Neural progenitor cell (in vitro differentiated cells): ENCODE data around the gene NCR2. TPM values are rescaled to one million over a fixed set of nuclear protein-coding genes. Genes with fewer than 3 reads are reported as not detected.

ENCODE experiments used
- DNase-seq: peaks from one replicate; pipeline ENCODE4 v3.0.0-alpha.2; 2016; ENCODE audit warnings: low spot score
- H2AFZ ChIP-seq: fragments of 200-600 bp; sonication (generic); replicated peaks from 2 replicates; pipeline ENCODE4 v1.6.1; 2016; ENCODE audit warnings: antibody characterized with exemption
- H3F3A ChIP-seq: fragments of 200-600 bp; sonication (generic); 2 replicates; pipeline ENCODE4 v1.6.1; 2016; ENCODE audit warnings: antibody characterized with exemption, low read depth
- H3K27ac ChIP-seq: fragments of 200-600 bp; sonication (generic); 2 replicates; pipeline ENCODE4 v1.5.1; 2016; ENCODE audit warnings: mild to moderate bottlenecking
- H3K27me3 ChIP-seq: fragments of 200-600 bp; sonication (generic); 2 replicates; pipeline ENCODE4 v1.6.1; 2016; ENCODE audit warnings: mild to moderate bottlenecking, moderate library complexity
- H3K36me3 ChIP-seq: fragments of 200-600 bp; sonication (generic); 2 replicates; pipeline ENCODE4 v1.5.1; 2016
- H3K4me1 ChIP-seq: fragments of 200-600 bp; sonication (generic); 2 replicates; pipeline ENCODE4 v1.6.1; 2016; ENCODE audit warnings: mixed run types
- H3K4me2 ChIP-seq: fragments of 200-600 bp; sonication (generic); 2 replicates; pipeline ENCODE4 v1.6.1; 2016
- H3K4me3 ChIP-seq: fragments of 200-600 bp; sonication (generic); 2 replicates; pipeline ENCODE4 v1.5.1; 2016
- H3K79me2 ChIP-seq: fragments of 200-600 bp; sonication (generic); 2 replicates; pipeline ENCODE4 v1.6.1; 2016; ENCODE audit warnings: low read depth
- H3K9ac ChIP-seq: fragments of 200-600 bp; sonication (generic); 2 replicates; pipeline ENCODE4 v1.6.1; 2016
- H3K9me3 ChIP-seq: fragments of 200-600 bp; sonication (generic); 2 replicates; pipeline ENCODE4 v1.5.1; 2016; ENCODE audit warnings: low read depth
- H4K20me1 ChIP-seq: fragments of 200-600 bp; sonication (generic); 2 replicates; pipeline ENCODE4 v1.6.1; 2016; ENCODE audit warnings: low read depth
- H3K27ac Mint-ChIP-seq: 3 replicates; pipeline ENCODE4 v1.8.0; 2021; ENCODE audit warnings: mixed read lengths
- H3K27me3 Mint-ChIP-seq: 2 replicates; pipeline ENCODE4 v1.8.0; 2022; ENCODE audit warnings: low read depth, mild to moderate bottlenecking, inconsistent platforms, moderate library complexity, mixed read lengths; ENCODE audit not compliant: insufficient read depth
- H3K36me3 Mint-ChIP-seq: 3 replicates; pipeline ENCODE4 v1.8.0; 2021; ENCODE audit warnings: mixed read lengths
- H3K4me1 Mint-ChIP-seq: 3 replicates; pipeline ENCODE4 v1.8.0; 2021; ENCODE audit warnings: mixed read lengths
- H3K4me3 Mint-ChIP-seq: 3 replicates; pipeline ENCODE4 v1.8.0; 2021; ENCODE audit warnings: mild to moderate bottlenecking, moderate library complexity, mixed read lengths
- H3K9me3 Mint-ChIP-seq: 3 replicates; pipeline ENCODE4 v1.8.0; 2020; ENCODE audit warnings: mixed read lengths
- EZH2 ChIP-seq: fragments of 200-600 bp; sonication (generic); IDR thresholded peaks from 2 replicates; pipeline ENCODE4 v1.6.1; 2017; ENCODE audit warnings: antibody characterized with exemption, mild to moderate bottlenecking, moderate library complexity
- EZH2phosphoT487 ChIP-seq: fragments of 200-600 bp; sonication (generic); IDR thresholded peaks from 2 replicates; pipeline ENCODE4 v1.6.1; 2017; ENCODE audit warnings: antibody characterized with exemption
- total RNA-seq: library from RNA; depleted of rRNA; stranded (reverse); fragments of >200 nt; gene quantifications from 2 replicates; pipeline ENCODE4 v1.2.3, GENCODE V29; 2015; ENCODE audit warnings: low replicate concordance
- TF ChIP-seq, protein P1 (sequence below): fragments of 200-600 bp; sonication (generic); IDR thresholded peaks from 2 replicates; pipeline ENCODE4 v1.5.1; 2017; ENCODE audit warnings: antibody characterized with exemption, mild to moderate bottlenecking

The NCR2 gene
- total RNA-seq, 1 donor from 2014 or later, result not detected

DNA sequence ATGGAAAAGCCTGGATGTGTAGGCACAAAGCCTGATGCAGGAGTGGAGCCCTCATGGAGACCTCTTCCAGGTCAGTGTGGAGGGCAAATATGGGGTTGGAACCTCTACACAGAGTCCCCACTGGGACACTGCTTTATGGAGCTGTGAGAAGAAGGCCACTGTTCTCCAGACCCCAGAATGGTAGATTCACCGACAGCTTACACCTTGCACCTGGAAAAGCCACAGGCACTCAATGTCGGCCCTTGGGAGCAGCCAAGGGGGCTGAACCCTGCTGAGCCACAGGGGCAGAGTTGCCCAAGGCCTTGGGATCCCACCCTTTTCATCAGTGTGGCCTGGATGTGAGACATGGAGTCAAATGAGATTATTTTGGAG is 24.9 kb downstream of the NCR2 start:
- H3K27ac Mint-ChIP-seq, result no peak overlapping the region
- H3K4me1 Mint-ChIP-seq, result no peaks in the 10 kb centered on the region
- H3K9me3 Mint-ChIP-seq, result peaks cover 17% of the 10 kb centered on the region

DNA sequence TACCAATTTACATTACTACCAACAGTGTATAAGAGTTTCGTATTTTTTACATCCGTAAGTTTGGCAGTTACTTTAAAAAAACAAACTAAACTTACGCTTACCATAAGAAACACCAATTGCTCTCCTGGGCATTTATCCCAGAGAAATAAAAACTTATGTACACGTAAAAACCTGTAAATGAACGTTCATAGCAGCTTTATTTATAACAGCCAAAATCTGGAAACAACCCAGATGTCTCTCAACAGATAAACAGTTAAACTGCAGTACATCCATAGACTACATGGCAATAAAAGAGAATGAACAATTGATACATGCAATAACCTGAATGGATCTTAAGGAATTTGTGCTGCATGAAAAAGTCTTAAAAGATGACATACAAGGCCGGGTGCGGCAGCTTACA is 30.7 kb downstream of the NCR2 start:
- Mint-ChIP-seq H3K36me3 (no peaks in the 10 kb centered on the region), H3K27ac (no peak overlapping the region), H3K9me3 (peaks cover 3% of the 10 kb centered on the region), H3K4me3 (no peak overlapping the region), H3K4me1 (peaks cover 13% of the 10 kb centered on the region), H3K27me3 (peaks cover 48% of the 10 kb centered on the region)
- Histone ChIP-seq H2AFZ (no peak overlapping the region), H3K79me2 (no peaks in the 10 kb centered on the region), H3K36me3 (no peaks in the 10 kb centered on the region), H3K4me2 (no peak overlapping the region), H3K9me3 (no peaks in the 10 kb centered on the region), H3F3A (peaks cover 16% of the 10 kb centered on the region), H3K27me3 (peaks cover 76% of the 10 kb centered on the region), H3K4me1 (peaks cover 3% of the 10 kb centered on the region), H4K20me1 (peaks cover 18% of the 10 kb centered on the region), H3K27ac (no peak overlapping the region), H3K9ac (no peak overlapping the region), H3K4me3 (no peak overlapping the region)
- TF ChIP-seq, protein P1, sequence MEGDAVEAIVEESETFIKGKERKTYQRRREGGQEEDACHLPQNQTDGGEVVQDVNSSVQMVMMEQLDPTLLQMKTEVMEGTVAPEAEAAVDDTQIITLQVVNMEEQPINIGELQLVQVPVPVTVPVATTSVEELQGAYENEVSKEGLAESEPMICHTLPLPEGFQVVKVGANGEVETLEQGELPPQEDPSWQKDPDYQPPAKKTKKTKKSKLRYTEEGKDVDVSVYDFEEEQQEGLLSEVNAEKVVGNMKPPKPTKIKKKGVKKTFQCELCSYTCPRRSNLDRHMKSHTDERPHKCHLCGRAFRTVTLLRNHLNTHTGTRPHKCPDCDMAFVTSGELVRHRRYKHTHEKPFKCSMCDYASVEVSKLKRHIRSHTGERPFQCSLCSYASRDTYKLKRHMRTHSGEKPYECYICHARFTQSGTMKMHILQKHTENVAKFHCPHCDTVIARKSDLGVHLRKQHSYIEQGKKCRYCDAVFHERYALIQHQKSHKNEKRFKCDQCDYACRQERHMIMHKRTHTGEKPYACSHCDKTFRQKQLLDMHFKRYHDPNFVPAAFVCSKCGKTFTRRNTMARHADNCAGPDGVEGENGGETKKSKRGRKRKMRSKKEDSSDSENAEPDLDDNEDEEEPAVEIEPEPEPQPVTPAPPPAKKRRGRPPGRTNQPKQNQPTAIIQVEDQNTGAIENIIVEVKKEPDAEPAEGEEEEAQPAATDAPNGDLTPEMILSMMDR, result no peak
- TF ChIP-seq EZH2phosphoT487 (no peak), EZH2 (no peak)
- no peak for DNase-seq

More for the DNA sequence above, 24.9 kb downstream of the NCR2 start:
- Histone ChIP-seq H4K20me1 (no peaks in the 10 kb centered on the region), H3K4me1 (no peaks in the 10 kb centered on the region), H3K36me3 (no peaks in the 10 kb centered on the region), H3K9me3 (no peaks in the 10 kb centered on the region), H3K27me3 (peaks cover 39% of the 10 kb centered on the region), H3K79me2 (no peaks in the 10 kb centered on the region), H3K4me3 (no peak overlapping the region), H3K27ac (no peak overlapping the region), H3K4me2 (no peak overlapping the region), H3K9ac (no peak overlapping the region), H2AFZ (no peak overlapping the region), H3F3A (no peaks in the 10 kb centered on the region)
- H3K27me3 Mint-ChIP-seq, result peaks cover 18% of the 10 kb centered on the region
- H3K36me3 Mint-ChIP-seq, result no peaks in the 10 kb centered on the region
- H3K4me3 Mint-ChIP-seq, result no peak overlapping the region
- no peak for TF ChIP-seq EZH2phosphoT487
- TF ChIP-seq EZH2, result no peak
- TF ChIP-seq, protein P1, result no peak
- DNase-seq, result no peak

DNA sequence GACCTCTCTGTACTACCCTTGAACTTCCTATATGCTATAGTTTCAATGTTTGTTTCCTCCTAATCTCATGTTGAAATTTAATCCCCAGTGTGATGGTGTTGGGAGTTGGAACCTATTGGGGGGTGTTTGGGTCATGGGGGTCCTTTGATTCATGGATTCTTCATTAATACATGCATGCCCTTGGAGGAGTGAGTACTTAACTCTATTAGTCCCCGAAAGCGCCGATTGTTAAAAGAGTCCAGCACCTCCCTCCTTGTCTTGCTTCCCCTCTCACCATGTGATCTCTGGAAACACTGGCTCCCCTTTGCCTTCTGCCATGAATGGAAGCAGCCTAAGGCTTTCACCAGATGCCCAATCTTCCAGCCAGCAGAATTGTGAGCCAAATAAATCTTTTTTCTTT is 31.7 kb downstream of the NCR2 start:
- H2AFZ ChIP-seq, result no peak overlapping the region
- peaks cover 24% of the 10 kb centered on the region for H4K20me1 ChIP-seq
- H3K4me1 ChIP-seq, result peaks cover 7% of the 10 kb centered on the region
- no peak overlapping the region for H3K4me2 ChIP-seq
- no peak overlapping the region for H3K4me3 ChIP-seq
- H3K4me1 Mint-ChIP-seq, result peaks cover 20% of the 10 kb centered on the region
- TF ChIP-seq, protein P1, result no peak
- TF ChIP-seq EZH2phosphoT487, result no peak
- no peak for TF ChIP-seq EZH2
- H3K9me3 Mint-ChIP-seq, result peaks cover 3% of the 10 kb centered on the region
- H3K4me3 Mint-ChIP-seq, result peak overlapping the region; percentile 52
- H3K36me3 ChIP-seq, result no peaks in the 10 kb centered on the region
- peaks cover 24% of the 10 kb centered on the region for H3F3A ChIP-seq
- H3K79me2 ChIP-seq, result no peaks in the 10 kb centered on the region
- H3K9ac ChIP-seq, result no peak overlapping the region
- H3K27ac Mint-ChIP-seq, result no peak overlapping the region
- H3K9me3 ChIP-seq, result no peaks in the 10 kb centered on the region
- H3K36me3 Mint-ChIP-seq, result no peaks in the 10 kb centered on the region
- peaks cover 85% of the 10 kb centered on the region for H3K27me3 ChIP-seq
- DNase-seq, result no peak
- peaks cover 56% of the 10 kb centered on the region for H3K27me3 Mint-ChIP-seq
- no peak overlapping the region for H3K27ac ChIP-seq
